K562 (cell line): ENCODE measurements around the gene CD48. TPM values are rescaled to one million over a fixed set of nuclear protein-coding genes. Genes with fewer than 3 reads are reported as not detected.

Source experiments
- ATAC-seq: fragments of 200-7000 bp; cut with Tn5 transposase; 3 replicates; pipeline ENCODE4 v1.9.1; 2020; ENCODE audit warnings: moderate library complexity
- BruUV-seq: library from RNA; stranded (reverse); fragments of 400-500 nt; replicated peaks from 2 replicates; lab custom pipeline; 2021; lab: Mats Ljungman, UMichigan
- CTCF ChIA-PET: fragments of 300-600 bp; formaldehyde crosslinking; extraction: SDS; loops from one replicate; lab custom pipeline; 2021; ENCODE audit warnings: low intra/inter-chr PET ratio; lab: Yijun Ruan, JAX
- POLR2A ChIA-PET: fragments of 300-600, 350-650 bp; sonication (Branson Sonifier 250); formaldehyde crosslinking; extraction: SDS; loops from one replicate; lab custom pipeline; 2021; ENCODE audit warnings: antibody characterized with exemption, inconsistent platforms; lab: Yijun Ruan, JAX
- DNase-seq, 4 experiments: peaks; one replicate each; pipeline versions ENCODE4 v3.0.0 to v3.0.0-alpha.2; 2011 to 2018; ENCODE audit warnings: low spot score in 3 of 4, mixed read lengths in 3 of 4; ENCODE audit errors: extremely low read depth in 1 of 4
- FAIRE-seq: peaks from 2 replicates; lab custom pipeline; 2011; peaks lifted over from hg19 to GRCh38; lab: Jason Lieb, UNC
- H2AFZ ChIP-seq: 2 replicates; pipeline ENCODE4 v1.6.0; 2011; ENCODE audit warnings: low read depth, low read length, control low read depth, inconsistent platforms
- H3K27ac ChIP-seq: fragments of 200-600 bp; 3 replicates; pipeline ENCODE4 v1.8.0; 2011; ENCODE audit warnings: low read depth, mild to moderate bottlenecking, control low read depth, inconsistent platforms, low read length, moderate library complexity, mixed read lengths; ENCODE audit errors: extremely low read depth
- H3K27me3 ChIP-seq, 2 experiments: fragments of 300-600 bp in 1 of 2; 2 replicates in 1 of 2; 3 replicates in 1 of 2; pipeline versions ENCODE4 v1.6.0 to v1.8.0; 2011; ENCODE audit warnings: inconsistent platforms in 2 of 2, low read length in 2 of 2, mild to moderate bottlenecking in 1 of 2, mixed read lengths in 1 of 2, moderate library complexity in 1 of 2; ENCODE audit not compliant: control insufficient read depth in 2 of 2, insufficient read depth in 2 of 2
- H3K36me3 ChIP-seq: fragments of 300-600 bp; 3 replicates; pipeline ENCODE4 v1.8.0; 2011; ENCODE audit warnings: mild to moderate bottlenecking, low read length, inconsistent platforms; ENCODE audit not compliant: control insufficient read depth, insufficient read depth
- H3K4me1 ChIP-seq, 2 experiments: fragments of 200-600 bp in 1 of 2; replicated peaks in 1 of 2; 2 replicates in 1 of 2; 3 replicates in 1 of 2; pipeline versions ENCODE4 v1.5.1 to v1.8.0; 2011; ENCODE audit warnings: inconsistent platforms in 2 of 2, low read length in 2 of 2, mild to moderate bottlenecking in 1 of 2, mixed read lengths in 1 of 2, moderate library complexity in 1 of 2; ENCODE audit not compliant: control insufficient read depth in 2 of 2, insufficient read depth in 2 of 2
- H3K4me2 ChIP-seq: 2 replicates; pipeline ENCODE4 v1.6.1; 2011; ENCODE audit warnings: low read length, control low read depth, inconsistent platforms, mixed read lengths; ENCODE audit not compliant: insufficient read depth
- H3K4me3 ChIP-seq: fragments of 200-600 bp; sonication (generic), shearing (Covaris generic); 2 replicates; pipeline ENCODE4 v1.5.1; 2016; ENCODE audit warnings: control low read depth, inconsistent platforms
- H3K79me2 ChIP-seq: fragments of 200-600 bp; 3 replicates; pipeline ENCODE4 v1.8.0; 2011; ENCODE audit warnings: low read length, inconsistent platforms; ENCODE audit not compliant: control insufficient read depth, insufficient read depth
- H3K9ac ChIP-seq, 2 experiments: 2 replicates each; pipeline versions ENCODE4 v1.6.0 to v1.6.1; 2011; ENCODE audit warnings: low read depth in 2 of 2, low read length in 2 of 2, control low read depth in 1 of 2, inconsistent platforms in 1 of 2, mild to moderate bottlenecking in 1 of 2, mixed read lengths in 1 of 2; ENCODE audit not compliant: insufficient read depth in 1 of 2
- H3K9me1 ChIP-seq: one replicate; pipeline ENCODE4 v1.6.0; 2011; ENCODE audit warnings: inconsistent platforms, mild to moderate bottlenecking, low read length, moderate library complexity; ENCODE audit not compliant: control insufficient read depth, insufficient read depth
- H3K9me3 ChIP-seq: replicated peaks from 2 replicates; pipeline ENCODE4 v1.5.1; 2011; ENCODE audit warnings: low read depth, low read length, inconsistent platforms; ENCODE audit not compliant: control insufficient read depth, insufficient read depth
- H4K20me1 ChIP-seq: replicated peaks from 2 replicates; pipeline ENCODE4 v1.6.1; 2011; ENCODE audit warnings: low read length, inconsistent platforms, mixed read lengths; ENCODE audit not compliant: control insufficient read depth, insufficient read depth
- C11orf30 ChIP-seq: fragments of 450-650 bp; IDR thresholded peaks from 2 replicates; pipeline ENCODE4 v1.6.1; 2016; ENCODE audit warnings: low read depth, mild to moderate bottlenecking
- CREBBP ChIP-seq: IDR thresholded peaks from one replicate; pipeline ENCODE4 v1.6.1; 2012; ENCODE audit warnings: low read depth, mild to moderate bottlenecking, control low read depth, inconsistent platforms, low read length
- MAFF ChIP-seq: IDR thresholded peaks from 2 replicates; pipeline ENCODE4 v1.6.1; 2012; ENCODE audit warnings: low read length, improper control_type of control experiment
- MAFG ChIP-seq: fragments of 450-650 bp; conservative IDR thresholded peaks from 2 replicates; pipeline ENCODE4 v1.6.1; 2016; ENCODE audit warnings: missing genetic modification characterization, missing compliant biosample characterization
- MAFK ChIP-seq: IDR thresholded peaks from 2 replicates; pipeline ENCODE4 v1.6.1; 2011; ENCODE audit warnings: low read length, improper control_type of control experiment
- MNT ChIP-seq, 2 experiments: fragments of 450-650 bp; conservative IDR thresholded peaks; 2 replicates each; pipeline ENCODE4 v1.6.1; 2017; ENCODE audit warnings: mild to moderate bottlenecking in 2 of 2, moderate library complexity in 2 of 2
- ZNF316 ChIP-seq: fragments of 450-650 bp; IDR thresholded peaks from 2 replicates; pipeline ENCODE4 v1.6.1; 2016
- WGBS: fragments of 100-300 bp; shearing (Covaris generic); methylation state at CpG from one replicate; pipeline ENCODE4 v1.1.6; 2016; ENCODE audit warnings: low coverage, mixed read lengths; ENCODE audit not compliant: insufficient coverage; ENCODE audit errors: missing lambda C conversion rate; 5-methylcytosine and 5-hydroxymethylcytosine counted together
- in situ Hi-C: fragments of 300-500 bp; cut with MboI; formaldehyde crosslinking; loops from 4 replicates; pipeline ENCODE4 v1.15.0; 2018; ENCODE audit warnings: inconsistent platforms, mixed read lengths
- intact Hi-C: fragments of 100-400 bp; cut with micrococcal nuclease; formaldehyde crosslinking; loops from 2 replicates; pipeline ENCODE4 v1.14.2; 2022
- polyA plus RNA-seq, 8 experiments: library from polyadenylated mRNA; depleted of rRNA in 4 of 8; stranded (reverse) in 5 of 8; unstranded in 3 of 8; fragments of >200 nt; fragmentation: Nextera tagmentation in 2 of 8; fragmentation: Illumina TruSeq in 1 of 8; extraction: Ambion mirVana in 2 of 8; extraction: Trizol in 1 of 8; gene quantifications; 2 replicates each; pipeline versions ENCODE4 v1.2.1 to v1.2.3, GENCODE V29; 2011 to 2014; ENCODE audit warnings: inconsistent platforms in 1 of 8, missing spikeins in 1 of 8
- total RNA-seq, 7 experiments: library from RNA; depleted of rRNA in 6 of 7; stranded (reverse); fragments of >200 nt in 6 of 7; fragmentation: Illumina TruSeq in 2 of 7; extraction: Trizol in 2 of 7; gene quantifications; 2 replicates each; pipeline versions ENCODE4 v1.2.1 to v1.2.3, GENCODE V29; 2011 to 2021; ENCODE audit warnings: low replicate concordance in 1 of 7
- TF ChIP-seq, protein P1 (sequence below): sonication (generic); formaldehyde crosslinking; IDR thresholded peaks from 2 replicates; pipeline ENCODE4 v1.8.1; 2023; ENCODE audit warnings: mild to moderate bottlenecking, missing genetic modification reagents

The CD48 gene
- total and polyA plus RNA-seq, 9 of the 15 experiments (the other 6 are each of a cell fraction or from before 2014, with no cell fraction given) = 0.10 to 0.42 (median 0.29) TPM; not detected in 3

- DNase-seq = no peak
- ATAC-seq = peak; percentile 31; the same call in 2 of the 3 replicates
- no peaks in the 10 kb centered on the region for H3K9me1 ChIP-seq
- H3K9ac ChIP-seq = no peak overlapping the region
- no TSS peak for BruUV-seq
- H3K4me1 ChIP-seq = peaks cover 15 to 48% of the 10 kb centered on the region in 2 experiments; a peak in 4 of 5 replicates
- no peak overlapping the region for H3K27ac ChIP-seq
- no peak for FAIRE-seq
- no peaks in the 10 kb centered on the region for H4K20me1 ChIP-seq
- TF ChIP-seq MNT (conservative IDR thresholded peaks at IDR 0.05) (no peak), C11orf30 (peak; percentile 89), ZNF316 (peak; percentile 90), MAFF (peak; percentile 81), CREBBP (no peak), MAFK (peak; percentile 78), MAFG (tag) (peak; percentile 82)
- TF ChIP-seq, protein P1, sequence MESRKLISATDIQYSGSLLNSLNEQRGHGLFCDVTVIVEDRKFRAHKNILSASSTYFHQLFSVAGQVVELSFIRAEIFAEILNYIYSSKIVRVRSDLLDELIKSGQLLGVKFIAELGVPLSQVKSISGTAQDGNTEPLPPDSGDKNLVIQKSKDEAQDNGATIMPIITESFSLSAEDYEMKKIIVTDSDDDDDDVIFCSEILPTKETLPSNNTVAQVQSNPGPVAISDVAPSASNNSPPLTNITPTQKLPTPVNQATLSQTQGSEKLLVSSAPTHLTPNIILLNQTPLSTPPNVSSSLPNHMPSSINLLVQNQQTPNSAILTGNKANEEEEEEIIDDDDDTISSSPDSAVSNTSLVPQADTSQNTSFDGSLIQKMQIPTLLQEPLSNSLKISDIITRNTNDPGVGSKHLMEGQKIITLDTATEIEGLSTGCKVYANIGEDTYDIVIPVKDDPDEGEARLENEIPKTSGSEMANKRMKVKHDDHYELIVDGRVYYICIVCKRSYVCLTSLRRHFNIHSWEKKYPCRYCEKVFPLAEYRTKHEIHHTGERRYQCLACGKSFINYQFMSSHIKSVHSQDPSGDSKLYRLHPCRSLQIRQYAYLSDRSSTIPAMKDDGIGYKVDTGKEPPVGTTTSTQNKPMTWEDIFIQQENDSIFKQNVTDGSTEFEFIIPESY (CRISPR knock-in tag) = peak; percentile 36; the same call in 1 of the 2 replicates
- H3K27me3 ChIP-seq = no peaks in the 10 kb centered on the region
- peak overlapping the region; percentile 81 for H2AFZ ChIP-seq
- H3K36me3 ChIP-seq = no peaks in the 10 kb centered on the region
- 56% methylated on average over 16 of the region's 19 CpGs for WGBS
- no peaks in the 10 kb centered on the region for H3K79me2 ChIP-seq
- no peak overlapping the region for H3K4me2 ChIP-seq
- ChIA-PET POLR2A (interaction anchor here (1.0 to 1.1 kb wide), 2 partner anchors 10 to 11 kb away, joined by 3 to 4 read pairs; no protein-coding TSS in a partner anchor), CTCF (no interaction called here)
- in situ Hi-C loops = no loop called here
- intact Hi-C loops = loop anchor here (5.0 to 10.0 kb wide), 2 partner anchors 38 to 135 kb away; no protein-coding TSS in a partner anchor
- H3K9me3 ChIP-seq = no peaks in the 10 kb centered on the region
- H3K4me3 ChIP-seq = no peak overlapping the region
Observed at GRCh38 chr1:160629286-160630210, 82.1 kb downstream of the CD48 start.
